Bronchial epithelial cell (primary cell): ENCODE data around the gene DUSP22. TPM values are rescaled to one million over a fixed set of nuclear protein-coding genes. Genes with fewer than 3 reads are reported as not detected.

Experiments
- DNase-seq: peaks from one replicate; pipeline ENCODE4 v3.0.0-alpha.2; 2010; ENCODE audit warnings: low read depth
- FAIRE-seq: peaks from 2 replicates; lab custom pipeline; 2011; peaks lifted over from hg19 to GRCh38; lab: Jason Lieb, UNC
- H3K27me3 ChIP-seq: 2 replicates; pipeline ENCODE4 v1.5.1; 2011; ENCODE audit warnings: low read length; ENCODE audit not compliant: control insufficient read depth, insufficient read depth
- H3K36me3 ChIP-seq: 2 replicates; pipeline ENCODE4 v1.5.1; 2011; ENCODE audit warnings: low read length; ENCODE audit not compliant: control insufficient read depth, insufficient read depth
- H3K4me3 ChIP-seq: 2 replicates; pipeline ENCODE4 v1.5.1; 2011; ENCODE audit warnings: mild to moderate bottlenecking, low read depth, low read length, control low read depth
- CTCF ChIP-seq: IDR thresholded peaks from 2 replicates; pipeline ENCODE4 v1.5.1; 2011; ENCODE audit warnings: mild to moderate bottlenecking, moderate library complexity, low read length, control low read depth, inconsistent platforms; ENCODE audit not compliant: insufficient read depth, severe bottlenecking
- total RNA-seq: library from RNA; depleted of rRNA; stranded (reverse); fragments of >200 nt; gene quantifications from 2 replicates; pipeline ENCODE4 v1.2.1, GENCODE V29; 2014

The DUSP22 gene
- total RNA-seq, 1 donor from 2014 or later, result 33.7 TPM

GRCh38 chr6:297571-298232, 5.4 kb downstream of the DUSP22 start:
- H3K36me3 ChIP-seq, result no peaks in the 10 kb centered on the region
- no peaks in the 10 kb centered on the region for H3K27me3 ChIP-seq
- no peak for TF ChIP-seq CTCF
- FAIRE-seq, result no peak
- no peak for DNase-seq
- no peak overlapping the region for H3K4me3 ChIP-seq

GRCh38 chr6:298233-299103, 6.2 kb downstream of the DUSP22 start:
- no peaks in the 10 kb centered on the region for H3K27me3 ChIP-seq
- TF ChIP-seq CTCF, result no peak
- DNase-seq, result no peak
- no peaks in the 10 kb centered on the region for H3K36me3 ChIP-seq
- no peak overlapping the region for H3K4me3 ChIP-seq
- FAIRE-seq, result no peak

GRCh38 chr6:299104-299980, 7.1 kb downstream of the DUSP22 start:
- no peak for FAIRE-seq
- no peak for TF ChIP-seq CTCF
- Histone ChIP-seq H3K4me3 (no peak overlapping the region), H3K27me3 (no peaks in the 10 kb centered on the region), H3K36me3 (no peaks in the 10 kb centered on the region)
- peak; percentile 66 for DNase-seq

- no peak for FAIRE-seq
- Histone ChIP-seq H3K27me3 (no peaks in the 10 kb centered on the region), H3K4me3 (no peak overlapping the region), H3K36me3 (no peaks in the 10 kb centered on the region)
- no peak for DNase-seq
- TF ChIP-seq CTCF, result no peak
Observed at GRCh38 chr6:300026-300425, 7.7 kb downstream of the DUSP22 start.

GRCh38 chr6:300494-301198, 8.4 kb downstream of the DUSP22 start:
- Histone ChIP-seq H3K27me3 (no peaks in the 10 kb centered on the region), H3K36me3 (no peaks in the 10 kb centered on the region), H3K4me3 (no peak overlapping the region)
- TF ChIP-seq CTCF, result no peak
- DNase-seq, result no peak
- FAIRE-seq, result no peak
